NCI-H2029 (cell line): ENCODE results near the gene ATP13A5.

Source experiments
- DNase-seq: peaks from one replicate; lab custom pipeline; 2025; lab: John Stamatoyannopoulos, UW

Gene ATP13A5

DNA sequence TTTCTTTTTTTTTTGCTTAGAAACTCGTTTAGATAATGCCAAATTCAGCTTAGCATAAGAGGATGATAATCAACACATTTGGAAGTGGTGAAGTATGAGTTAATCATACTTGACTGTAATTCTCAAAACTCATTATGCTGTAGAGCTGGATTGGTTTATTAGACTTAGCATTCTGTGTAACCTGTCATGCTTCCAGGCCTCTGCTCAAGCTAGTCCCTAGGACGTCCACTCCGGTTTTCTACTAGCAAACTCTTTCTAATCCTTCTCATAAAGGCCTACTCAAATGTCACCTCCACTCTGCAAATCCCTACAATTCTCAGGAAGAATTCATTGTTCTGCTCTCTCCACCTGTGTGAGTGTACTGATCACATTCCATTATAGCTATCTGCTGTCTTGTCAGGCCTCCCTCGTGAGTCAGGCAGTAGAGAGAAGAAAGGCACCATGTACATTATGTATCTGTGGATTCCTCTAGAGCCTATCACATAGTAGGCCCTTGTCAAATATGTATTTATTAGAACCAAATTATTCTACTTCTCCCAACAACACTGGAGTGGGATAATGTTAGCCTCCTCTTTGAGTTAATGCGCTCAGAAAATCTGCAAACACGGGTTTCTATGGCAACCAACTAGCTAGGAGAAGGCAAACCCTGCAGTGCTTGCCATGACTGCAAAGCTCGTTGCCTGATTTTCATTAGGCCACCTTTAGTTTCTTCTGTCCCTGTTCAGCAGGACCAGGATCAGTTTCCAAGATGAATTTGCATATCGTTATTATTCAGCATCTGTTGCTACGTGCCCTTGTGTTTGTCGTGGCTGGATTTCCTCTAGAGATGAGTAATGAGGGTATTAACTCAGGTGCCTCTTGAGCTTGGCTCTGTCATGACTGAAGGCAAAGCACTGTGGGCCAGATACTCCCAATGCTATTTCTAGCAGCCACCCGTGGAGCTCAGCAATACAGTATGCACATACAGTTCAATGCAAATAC is 30.7 kb downstream of the ATP13A5 start:
- DNase-seq, result peak; percentile 44

DNA sequence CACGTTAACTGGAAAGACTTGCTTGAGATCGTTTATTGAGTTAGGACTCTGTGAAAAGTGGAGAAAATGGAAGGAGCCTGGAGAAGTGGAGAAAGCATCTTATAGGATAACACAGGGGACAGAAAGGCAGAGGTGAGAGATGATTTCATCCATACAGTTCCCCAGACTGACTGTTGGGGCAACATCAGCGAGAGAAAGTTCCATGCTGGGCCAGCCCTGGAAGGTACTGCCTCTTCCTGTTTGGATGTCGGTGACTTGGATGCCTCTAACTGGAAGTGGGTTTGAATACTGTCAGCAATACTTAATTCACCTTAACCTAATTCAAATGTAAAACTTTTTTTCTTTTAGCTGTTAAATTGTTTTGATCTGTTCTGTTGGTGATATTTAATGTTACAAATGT is 32.3 kb downstream of the ATP13A5 start:
- DNase-seq, result no peak

DNA sequence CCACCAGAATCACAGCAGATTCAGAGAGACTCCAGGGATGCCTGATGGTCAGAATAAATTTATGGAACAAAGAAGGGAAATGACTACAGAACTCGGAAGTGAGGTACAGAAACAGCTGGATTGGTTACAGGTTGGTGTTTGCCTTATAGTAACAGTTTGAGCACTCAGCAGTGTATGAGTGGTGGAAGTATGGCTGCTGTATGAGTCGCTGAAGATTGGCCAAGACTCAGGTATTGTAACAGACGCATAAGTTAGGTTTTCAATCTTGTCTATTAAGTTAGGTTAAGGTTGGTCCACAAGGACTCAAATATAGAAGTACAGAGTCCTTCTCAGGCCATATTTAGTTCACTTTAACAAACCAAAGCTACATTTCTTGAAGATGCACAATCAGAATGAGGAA is 33.1 kb downstream of the ATP13A5 start:
- DNase-seq, result no peak

DNA sequence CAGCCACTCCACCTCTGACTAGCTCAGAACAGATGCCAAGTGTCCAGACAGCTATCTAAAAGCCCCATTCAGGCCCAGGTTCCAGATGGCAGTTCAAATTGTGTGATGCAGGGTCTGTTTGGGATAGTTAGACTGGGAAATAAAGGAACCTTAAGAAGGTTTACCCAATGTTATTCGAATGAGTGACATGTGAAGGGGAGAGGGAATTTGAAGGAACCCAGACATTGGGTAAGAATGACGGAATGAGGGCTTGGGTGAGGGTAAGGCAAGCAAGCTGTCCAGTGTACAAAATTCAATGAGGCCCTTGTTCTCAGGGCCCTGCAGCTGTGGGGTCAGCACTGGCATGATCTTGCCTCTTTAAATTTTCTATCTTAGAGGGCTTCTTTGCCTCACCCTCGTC is 34.1 kb downstream of the ATP13A5 start:
- no peak for DNase-seq

DNA sequence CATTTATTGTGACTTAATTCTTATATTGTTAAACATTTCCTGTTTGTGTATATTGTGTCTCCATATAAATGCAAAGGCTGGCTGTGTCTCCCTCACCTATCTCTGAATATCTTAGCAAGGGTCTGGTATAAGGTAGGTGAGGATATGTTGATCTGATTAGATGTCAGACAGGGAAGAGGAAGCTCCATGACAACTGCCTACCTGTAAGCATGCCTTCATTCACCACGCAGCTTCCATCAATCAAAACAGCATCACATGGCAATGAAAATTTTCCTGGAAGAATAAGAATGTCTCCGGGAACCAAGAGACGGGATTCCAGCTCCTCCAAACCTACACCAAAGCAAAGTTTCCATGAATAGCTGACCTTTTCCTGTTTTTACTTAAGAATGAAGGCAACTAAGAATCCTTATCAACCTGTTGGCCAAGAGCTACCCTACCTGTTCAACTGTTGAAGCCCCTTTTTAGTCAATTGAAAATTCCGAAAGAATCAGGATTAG is 34.8 kb downstream of the ATP13A5 start:
- DNase-seq, result no peak

DNA sequence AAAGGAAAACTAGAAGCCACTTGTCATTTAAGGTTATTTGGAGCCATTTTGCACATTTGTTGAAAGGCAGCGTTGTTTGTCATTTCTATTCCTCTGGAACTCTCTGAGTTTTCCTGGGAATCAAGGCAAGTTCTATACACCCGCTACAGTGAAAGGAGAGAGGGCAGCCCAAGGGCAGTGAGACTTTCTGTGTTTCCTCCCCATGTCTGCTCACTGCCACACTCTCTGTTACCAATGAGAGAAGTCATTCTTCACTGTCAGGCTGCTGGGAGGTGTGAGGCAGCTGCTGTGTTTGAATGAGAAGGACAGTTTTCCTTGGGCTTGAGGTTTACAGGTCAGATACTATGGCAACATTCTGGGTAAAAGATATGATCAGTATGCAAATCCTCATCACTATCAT is 36.0 kb downstream of the ATP13A5 start:
- DNase-seq, result no peak

DNA sequence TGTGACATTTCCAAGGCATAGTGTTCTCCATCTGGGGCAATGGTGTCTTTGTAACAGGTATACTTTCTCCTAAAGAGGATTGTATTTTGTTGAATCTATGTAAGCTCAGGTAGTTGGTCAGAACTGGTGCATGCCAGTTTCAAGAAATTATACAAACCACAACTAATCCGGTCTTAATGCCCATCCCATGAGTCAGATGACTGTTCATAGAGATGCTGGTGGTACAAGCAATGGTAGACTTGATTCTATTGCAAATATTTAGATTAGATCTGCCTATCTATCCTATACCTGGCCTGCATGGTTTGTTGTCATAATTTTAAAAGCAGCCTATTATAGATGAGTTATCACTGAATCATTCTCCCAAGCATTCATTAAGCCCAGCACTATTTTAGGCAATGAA is 43.5 kb downstream of the ATP13A5 start:
- DNase-seq, result no peak

DNA sequence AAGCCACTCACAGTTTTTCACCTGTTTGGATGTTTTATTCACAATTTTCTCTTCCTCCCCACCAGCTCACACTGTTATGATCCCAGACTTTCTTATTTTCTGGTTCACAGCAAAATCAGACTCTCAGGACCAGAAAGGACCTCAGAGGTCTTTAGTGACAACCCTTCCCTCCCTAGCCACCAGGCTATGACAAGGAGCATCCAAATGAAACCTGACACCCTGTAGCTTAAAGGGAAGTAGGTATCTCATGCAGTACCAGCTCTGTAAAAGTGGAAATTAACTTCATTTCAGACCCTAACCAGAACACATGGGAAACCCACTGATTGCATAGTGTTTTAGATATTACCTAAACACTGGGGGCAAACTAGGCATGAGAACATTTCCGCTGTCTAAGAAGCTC is 45.3 kb downstream of the ATP13A5 start:
- no peak for DNase-seq

DNA sequence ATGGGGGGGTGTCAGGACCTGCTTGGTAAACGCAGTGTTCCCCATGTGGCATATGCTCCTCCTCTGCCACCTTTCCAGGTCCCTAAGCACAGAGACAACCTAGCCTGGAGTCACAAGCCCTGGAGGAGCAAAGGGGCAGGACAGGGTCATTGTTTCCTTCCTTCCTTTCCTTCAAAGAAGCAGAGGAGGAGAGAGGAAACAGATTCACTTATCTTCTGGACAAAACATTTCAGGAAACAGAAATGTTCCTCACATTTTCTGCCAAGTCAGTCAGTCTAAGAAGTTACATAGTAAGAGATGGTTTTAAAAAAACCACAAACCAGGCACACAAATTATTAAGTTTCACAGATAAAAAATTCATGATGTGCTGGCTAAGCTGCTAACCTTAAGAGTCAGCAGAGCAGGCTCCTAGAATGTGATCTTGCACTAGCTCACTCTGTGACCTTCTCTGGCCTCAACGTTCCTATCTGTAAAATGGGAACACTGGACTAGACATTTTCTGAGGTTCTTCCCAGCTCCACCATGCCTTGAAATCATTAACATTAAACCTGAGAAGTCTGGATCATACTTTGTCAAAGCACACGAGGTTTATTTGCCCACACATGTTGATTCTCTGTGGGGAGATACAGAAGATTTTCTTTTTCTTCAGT is 47.9 kb downstream of the ATP13A5 start:
- no peak for DNase-seq

DNA sequence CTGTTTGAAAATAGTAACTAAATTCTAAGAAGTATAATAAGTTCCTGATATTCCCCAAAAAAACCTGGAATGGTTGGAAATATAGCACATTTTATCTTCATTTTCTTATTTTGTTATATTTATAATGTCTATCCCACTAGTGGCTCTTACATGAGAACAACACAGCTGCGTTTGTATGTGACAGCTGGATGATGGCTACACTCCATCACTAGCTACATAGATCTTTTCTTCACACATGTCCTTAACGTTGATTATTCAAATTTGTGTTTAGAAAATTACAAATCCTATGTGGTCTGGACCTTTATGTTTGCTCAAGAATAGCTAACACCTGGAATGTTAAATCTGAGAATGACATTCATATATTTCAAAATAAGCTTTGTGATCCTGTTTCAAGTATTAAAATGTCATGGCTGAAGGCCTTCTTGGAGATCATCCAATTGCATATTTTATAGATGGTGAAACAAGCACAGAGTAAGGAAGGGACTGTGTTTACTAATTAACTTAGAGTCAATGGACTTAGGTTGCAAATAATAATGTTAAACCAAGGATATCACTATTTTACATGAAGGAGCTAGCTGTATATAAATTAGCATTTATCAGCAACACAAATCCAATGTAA is 60.8 kb downstream of the ATP13A5 start:
- no peak for DNase-seq

DNA sequence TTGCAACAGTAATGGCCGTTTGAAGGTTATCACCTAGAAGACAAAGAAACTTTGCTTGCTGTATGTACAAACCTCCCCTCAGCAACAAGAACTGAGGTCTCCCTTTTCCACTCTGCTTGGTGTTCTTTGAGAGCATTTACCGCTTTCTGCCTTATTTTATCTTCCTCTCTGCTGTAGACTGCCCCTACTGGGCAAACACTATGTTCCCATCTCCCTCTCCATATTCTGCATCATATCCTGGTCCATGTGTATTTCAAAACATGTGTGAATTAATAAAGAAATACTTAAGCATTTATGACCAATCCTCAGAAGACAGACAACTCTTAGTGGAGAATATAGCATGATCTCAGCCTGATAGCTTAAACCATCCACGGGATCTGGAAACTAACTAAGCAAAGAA is 64.4 kb downstream of the ATP13A5 start:
- DNase-seq, result no peak

DNA sequence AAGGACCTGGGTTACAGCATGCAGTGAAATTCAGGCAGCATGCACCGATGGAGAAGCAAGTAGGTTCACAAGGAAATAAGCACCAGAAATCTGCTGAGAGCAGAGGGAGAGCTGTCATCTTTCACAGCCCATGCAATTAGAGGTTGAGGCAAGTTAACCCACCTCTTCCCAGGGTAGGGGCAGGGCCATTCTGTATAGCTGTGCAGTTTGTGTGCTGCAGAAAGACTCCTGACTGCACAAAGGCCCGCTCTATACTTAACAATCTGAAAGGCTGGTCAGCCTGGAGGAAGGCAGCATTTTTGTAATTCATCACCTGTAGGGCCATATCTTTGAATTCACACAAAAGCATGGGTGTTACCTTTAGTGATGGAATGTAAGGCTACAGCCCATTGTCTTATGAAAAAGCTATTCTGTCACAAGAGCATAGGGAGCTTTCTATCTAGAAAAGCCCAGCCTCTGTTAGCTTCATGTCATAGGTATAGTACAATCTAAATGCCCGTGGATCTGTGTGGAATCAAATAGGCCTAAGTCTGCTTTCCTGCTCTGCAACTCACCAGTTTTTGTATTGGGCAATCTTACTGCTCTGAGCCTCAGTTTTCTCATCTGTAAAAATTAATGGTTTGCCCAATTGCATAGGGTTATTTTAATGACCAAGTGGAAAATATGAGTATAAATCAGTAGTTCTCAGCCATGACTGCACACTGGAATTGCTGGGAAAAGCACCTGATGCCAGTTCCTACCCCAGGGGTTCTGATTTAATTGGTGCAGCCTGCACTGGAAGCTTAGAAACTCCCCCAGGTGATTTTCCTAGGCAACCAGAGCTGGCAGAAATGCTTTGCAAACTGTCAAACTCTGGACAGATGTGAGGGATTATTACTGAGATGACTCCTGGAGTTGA is 65.2 kb downstream of the ATP13A5 start:
- no peak for DNase-seq

DNA sequence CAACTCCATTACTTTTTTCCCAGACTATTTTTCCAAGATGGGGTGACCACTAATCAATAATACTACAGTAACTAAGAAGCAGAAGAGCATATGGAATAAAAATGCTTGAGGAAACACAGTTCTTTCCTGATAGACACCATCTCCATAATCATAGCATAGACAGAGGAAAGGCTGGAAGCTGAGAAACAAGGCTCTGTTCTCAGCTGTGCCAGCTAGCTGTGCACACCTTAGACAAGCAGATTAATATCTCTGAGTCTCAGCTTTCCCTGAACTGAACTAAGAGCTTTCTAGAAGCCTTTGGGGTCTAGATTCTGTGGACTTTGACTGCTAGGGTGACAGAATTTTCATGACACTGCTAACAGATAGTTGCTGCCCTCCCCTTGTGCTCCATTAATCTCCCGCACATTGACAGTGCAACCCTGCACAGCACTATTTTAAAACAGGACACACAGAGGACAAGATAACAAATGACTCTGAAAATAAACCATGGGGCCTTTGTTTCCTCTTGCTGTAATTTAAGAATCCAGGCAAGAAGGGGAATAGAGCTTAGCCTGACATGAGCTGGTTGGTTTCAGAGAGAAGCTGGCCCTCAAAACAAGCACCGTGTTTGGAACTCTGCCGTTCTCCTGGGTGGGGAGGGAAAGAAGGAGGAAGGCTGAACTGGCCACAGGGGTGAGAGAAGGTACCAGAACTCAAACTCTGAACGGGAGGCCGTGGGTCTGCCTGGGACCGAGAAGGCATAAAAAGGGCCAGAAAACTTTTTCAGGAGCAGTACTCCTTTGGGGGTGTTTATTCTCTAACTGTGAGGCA is 67.4 kb downstream of the ATP13A5 start:
- no peak for DNase-seq

DNA sequence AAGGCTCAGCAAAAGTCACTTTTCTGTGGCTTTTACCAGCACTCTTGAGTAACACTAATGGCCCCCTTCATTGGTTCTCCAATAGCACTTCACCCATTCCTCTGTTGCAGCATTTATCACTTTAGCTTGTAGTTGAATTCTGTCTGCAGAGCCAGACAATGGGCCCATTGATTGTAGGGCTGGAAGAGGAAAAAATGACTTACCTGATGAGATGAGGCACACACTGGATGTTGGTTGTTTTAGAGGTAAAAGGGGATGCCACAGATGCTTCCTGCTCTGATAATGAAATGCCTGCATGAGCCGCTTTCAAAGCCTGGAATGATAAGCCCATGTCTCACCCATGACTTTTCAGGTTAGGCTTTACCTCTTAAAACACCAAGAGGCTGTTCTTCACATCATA is 73.2 kb downstream of the ATP13A5 start:
- DNase-seq, result no peak

DNA sequence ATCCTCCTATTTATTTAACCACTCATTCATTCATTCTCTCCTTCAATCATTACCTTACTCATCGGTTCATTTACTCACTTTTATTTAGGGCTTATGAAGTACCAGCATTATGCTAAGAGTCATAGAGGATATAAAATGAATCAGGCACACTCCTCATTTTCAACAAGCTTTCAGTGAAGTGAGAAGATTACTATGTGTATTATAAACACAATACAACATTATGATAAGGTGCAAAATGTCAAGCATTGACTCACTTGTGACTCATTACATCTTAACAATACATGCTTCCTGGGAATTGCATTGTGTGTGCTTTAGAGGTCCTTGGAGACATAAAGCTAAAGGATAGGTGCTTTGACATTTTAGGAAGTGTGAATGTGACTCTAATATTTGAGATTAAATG is 77.1 kb downstream of the ATP13A5 start:
- no peak for DNase-seq

DNA sequence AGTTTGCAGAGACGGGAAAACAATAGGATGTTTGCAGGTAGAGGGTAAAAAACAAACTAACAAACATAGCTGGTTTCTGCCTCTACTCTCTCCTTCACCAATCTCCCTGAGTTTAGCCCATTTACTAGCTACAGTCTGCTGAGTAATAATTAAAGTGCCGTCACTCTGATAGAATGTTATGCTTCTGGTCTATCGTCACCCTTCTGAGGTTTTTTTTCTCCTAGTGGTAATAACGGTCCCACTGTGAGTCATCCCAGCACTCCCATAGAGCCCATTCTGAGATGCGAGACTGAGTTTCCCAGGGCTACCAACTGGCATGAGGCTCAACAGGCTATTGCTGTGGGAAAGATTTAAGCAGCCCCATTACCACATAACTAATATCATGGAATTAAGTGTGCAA is 81.1 kb downstream of the ATP13A5 start:
- no peak for DNase-seq

DNA sequence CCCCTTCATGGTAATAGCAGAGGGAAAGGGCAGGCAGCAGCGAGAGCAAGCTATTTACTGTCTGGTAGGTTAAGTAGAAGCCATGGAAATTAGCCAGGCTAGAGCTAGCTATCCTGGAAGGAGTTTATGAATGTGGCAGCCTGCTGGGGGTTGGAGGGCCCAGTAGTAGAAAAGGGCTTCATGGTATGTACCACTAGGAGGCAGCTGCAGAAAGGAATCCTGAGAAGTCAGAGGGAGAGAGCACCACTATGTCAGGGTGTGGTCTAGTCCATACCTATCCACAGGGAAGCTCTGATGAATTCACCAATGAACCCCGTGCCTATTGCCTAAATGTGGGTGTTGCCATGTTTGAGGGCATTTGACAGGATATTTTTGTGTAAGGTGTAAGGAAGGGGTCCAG is 82.6 kb downstream of the ATP13A5 start:
- DNase-seq, result no peak

DNA sequence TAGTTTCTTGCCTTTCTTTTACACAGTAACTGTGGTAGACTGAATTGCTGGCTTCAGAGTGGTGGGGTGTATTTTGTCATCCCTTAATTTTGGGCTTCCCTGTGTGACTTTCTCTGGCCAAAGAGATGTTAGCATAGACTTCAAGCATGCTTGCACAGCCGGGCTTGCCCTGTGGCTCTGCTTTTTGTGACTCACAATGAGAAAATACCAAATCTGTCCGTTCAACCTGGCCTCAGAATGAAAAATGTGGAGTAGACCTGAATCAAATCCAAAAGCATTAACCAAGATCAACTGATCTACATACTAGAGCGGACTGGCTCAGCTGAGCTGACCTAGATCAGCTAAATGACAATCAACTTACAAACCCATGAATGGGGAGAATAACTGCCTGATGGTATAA is 86.2 kb downstream of the ATP13A5 start:
- DNase-seq, result no peak

DNA sequence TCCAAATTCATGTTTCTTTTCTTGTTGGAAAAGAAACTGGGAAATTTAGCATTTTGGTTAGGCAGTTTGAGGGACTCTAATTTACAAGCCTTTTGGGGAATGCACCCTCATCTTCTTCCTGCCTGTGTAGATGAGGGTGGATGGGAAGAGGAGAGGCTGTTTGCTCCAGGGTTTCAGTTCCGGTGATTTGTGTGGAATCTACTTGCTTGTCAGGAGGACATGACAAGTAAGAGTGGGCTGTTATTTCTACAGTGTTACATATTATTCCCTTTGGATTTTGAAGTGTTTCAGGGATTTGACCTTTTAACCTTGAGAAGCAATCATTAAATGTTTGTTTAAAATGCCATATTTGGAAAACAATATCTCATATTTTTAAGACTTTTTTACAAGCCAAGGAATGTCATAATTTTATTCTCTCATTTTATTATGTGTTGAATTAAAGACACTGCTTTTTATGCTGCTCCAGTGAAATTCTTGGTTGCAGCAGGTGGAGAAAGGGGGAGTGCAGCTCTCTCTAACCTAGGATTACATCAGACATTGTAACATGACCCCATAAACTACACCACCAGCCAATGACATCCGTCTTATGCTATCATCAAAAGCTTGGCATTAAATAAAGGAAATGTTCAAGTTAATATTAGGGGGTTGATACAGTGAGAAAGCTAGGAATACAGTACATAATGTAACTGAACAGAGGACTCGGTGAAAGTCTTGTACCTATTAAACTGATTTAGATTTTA is 107.3 kb downstream of the ATP13A5 start:
- peak; percentile 38 for DNase-seq

DNA sequence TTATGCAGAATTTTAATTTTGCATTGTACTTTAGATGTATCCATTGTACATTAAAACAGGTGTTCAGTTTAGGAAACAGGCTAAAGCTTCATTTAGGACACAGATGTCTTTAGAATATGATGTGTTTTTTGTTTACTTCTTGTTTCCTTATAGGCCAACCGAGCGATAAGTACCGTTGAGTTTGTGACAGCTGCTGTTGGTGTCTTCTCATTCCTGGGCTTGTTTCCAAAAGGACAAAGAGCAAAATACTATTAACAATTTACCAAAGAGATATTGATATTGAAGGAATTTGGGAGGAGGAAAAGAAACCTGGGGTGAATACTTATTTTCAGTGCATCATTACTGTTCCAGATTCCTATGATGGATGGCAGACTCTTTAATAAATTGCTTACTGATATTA is 108.1 kb downstream of the ATP13A5 start:
- DNase-seq, result peak; percentile 17
